GM12878 (cell line): ENCODE measurements around the gene TOMM22. TPM values are rescaled to one million over a fixed set of nuclear protein-coding genes. Genes with fewer than 3 reads are reported as not detected.

Experiments used
- ETV6 ChIP-seq, 2 experiments: fragments of 450-650 bp in 1 of 2; IDR thresholded peaks in 1 of 2; conservative IDR thresholded peaks in 1 of 2; 2 replicates each; pipeline ENCODE4 v1.6.1; 2014; ENCODE audit warnings: antibody characterized with exemption in 1 of 2, borderline replicate concordance in 1 of 2, low read depth in 1 of 2, mild to moderate bottlenecking in 1 of 2, moderate library complexity in 1 of 2
- EZH2 ChIP-seq: IDR thresholded peaks from 2 replicates; pipeline ENCODE4 v1.6.1; 2012; ENCODE audit warnings: low read depth, mild to moderate bottlenecking, control low read depth, inconsistent platforms, low read length, borderline replicate concordance; ENCODE audit not compliant: control insufficient read depth
- GABPA ChIP-seq: IDR thresholded peaks from 2 replicates; pipeline ENCODE4 v1.6.1; 2014; ENCODE audit warnings: antibody characterized with exemption, low read depth, mild to moderate bottlenecking, inconsistent platforms
- GATAD2B ChIP-seq: fragments of 450-650 bp; conservative IDR thresholded peaks from 2 replicates; pipeline ENCODE4 v1.6.1; 2017; ENCODE audit warnings: low read depth, mild to moderate bottlenecking, moderate library complexity
- HDGF ChIP-seq: fragments of 450-650 bp; IDR thresholded peaks from 2 replicates; pipeline ENCODE4 v1.6.1; 2016; ENCODE audit warnings: antibody characterized with exemption
- IRF3 ChIP-seq: fragments of 450-650 bp; IDR thresholded peaks from 2 replicates; pipeline ENCODE4 v1.6.1; 2014; ENCODE audit warnings: mild to moderate bottlenecking
- NFXL1 ChIP-seq: fragments of 450-650 bp; IDR thresholded peaks from 2 replicates; pipeline ENCODE4 v1.6.1; 2017; ENCODE audit warnings: antibody characterized with exemption, mild to moderate bottlenecking, borderline replicate concordance
- NR2F1 ChIP-seq: fragments of 450-650 bp; conservative IDR thresholded peaks from 2 replicates; pipeline ENCODE4 v1.6.1; 2017; ENCODE audit warnings: mild to moderate bottlenecking
- PAX5 ChIP-seq: IDR thresholded peaks from 2 replicates; pipeline ENCODE4 v1.6.1; 2011; ENCODE audit warnings: low read depth, low read length, borderline replicate concordance
- PAX8 ChIP-seq: fragments of 450-650 bp; IDR thresholded peaks from 2 replicates; pipeline ENCODE4 v1.6.1; 2017; ENCODE audit warnings: mild to moderate bottlenecking, moderate library complexity
- RAD51 ChIP-seq: fragments of 450-650 bp; IDR thresholded peaks from 2 replicates; pipeline ENCODE4 v1.6.1; 2016; ENCODE audit warnings: moderate library complexity, mild to moderate bottlenecking, inconsistent platforms
- RUNX3 ChIP-seq: IDR thresholded peaks from 2 replicates; pipeline ENCODE4 v1.6.1; 2012; ENCODE audit warnings: low read length, inconsistent platforms
- SP1 ChIP-seq: IDR thresholded peaks from one replicate; pipeline ENCODE4 v1.6.1; 2011; ENCODE audit warnings: low read depth, low read length
- polyA plus RNA-seq, 11 experiments: library from polyadenylated mRNA; depleted of rRNA in 4 of 11; unstranded in 6 of 11; stranded (reverse) in 5 of 11; fragments of >200 nt; fragmentation: Nextera tagmentation in 4 of 11; fragmentation: Illumina TruSeq in 1 of 11; extraction: Ambion mirVana in 4 of 11; extraction: Trizol in 1 of 11; gene quantifications; 1 replicate in 1 of 11; 2 replicates in 10 of 11; pipeline versions ENCODE4 v1.2.1 to v1.2.3, GENCODE V29; 2011 to 2016; ENCODE audit warnings: inconsistent platforms in 2 of 11, missing spikeins in 2 of 11, low read depth in 1 of 11
- total RNA-seq, 4 experiments: library from RNA; depleted of rRNA in 3 of 4; stranded (reverse); fragments of >200 nt in 3 of 4; fragmentation: Illumina TruSeq in 1 of 4; extraction: Trizol in 1 of 4; gene quantifications; 2 replicates each; pipeline versions ENCODE4 v1.2.1 to v1.2.3, GENCODE V29; 2013 to 2021
- TF ChIP-seq, protein P1 (sequence below): fragments of 450-650 bp; IDR thresholded peaks from 2 replicates; pipeline ENCODE4 v1.6.1; 2017; ENCODE audit warnings: antibody characterized with exemption, mild to moderate bottlenecking, moderate library complexity
- TF ChIP-seq, protein P2 (sequence below): fragments of 450-650 bp; IDR thresholded peaks from 2 replicates; pipeline ENCODE4 v1.6.1; 2017; ENCODE audit warnings: mild to moderate bottlenecking, moderate library complexity
- TF ChIP-seq, protein P3 (sequence below): fragments of 450-650 bp; formaldehyde crosslinking; IDR thresholded peaks from 2 replicates; pipeline ENCODE4 v1.5.0; 2022; ENCODE audit warnings: mild to moderate bottlenecking, missing genetic modification characterization
- TF ChIP-seq, protein P4 (sequence below): IDR thresholded peaks from 2 replicates; pipeline ENCODE4 v1.6.1; 2012; ENCODE audit warnings: low read length, inconsistent platforms

The TOMM22 gene
- total and polyA plus RNA-seq, 10 of the 15 experiments (the other 5 are each of a cell fraction or from before 2014, with no cell fraction given), result 37.6 to 197 (median 94.9) TPM

DNA sequence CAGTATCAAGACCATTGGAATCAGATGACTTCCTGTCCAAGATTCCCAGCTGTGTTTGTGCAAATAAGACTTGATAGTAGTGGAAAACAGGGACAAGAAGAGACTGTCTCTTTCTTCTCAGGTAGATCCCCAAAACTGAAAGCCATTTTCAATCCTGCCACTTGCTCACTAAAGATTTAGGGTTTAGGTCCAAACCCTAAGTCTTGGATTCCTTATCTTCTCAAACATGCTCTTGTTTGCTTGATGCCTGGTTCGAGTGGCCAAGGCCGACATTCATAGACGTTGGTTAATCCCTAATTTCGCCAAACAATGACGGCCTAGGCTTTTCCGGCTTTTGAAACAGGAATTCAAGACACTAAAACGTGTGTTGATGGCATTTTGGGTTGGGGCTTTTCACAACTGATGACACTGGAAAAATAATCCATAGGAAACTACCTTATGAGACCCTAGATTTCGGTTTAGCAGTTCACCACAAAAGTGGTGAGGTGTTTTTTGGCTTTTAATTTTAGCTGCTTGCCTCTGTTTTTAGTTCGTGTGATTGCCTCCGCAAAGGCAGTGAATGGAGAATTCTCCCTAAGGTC, 23.0 kb downstream of the TOMM22 start (continued):
- TF ChIP-seq, protein P1, sequence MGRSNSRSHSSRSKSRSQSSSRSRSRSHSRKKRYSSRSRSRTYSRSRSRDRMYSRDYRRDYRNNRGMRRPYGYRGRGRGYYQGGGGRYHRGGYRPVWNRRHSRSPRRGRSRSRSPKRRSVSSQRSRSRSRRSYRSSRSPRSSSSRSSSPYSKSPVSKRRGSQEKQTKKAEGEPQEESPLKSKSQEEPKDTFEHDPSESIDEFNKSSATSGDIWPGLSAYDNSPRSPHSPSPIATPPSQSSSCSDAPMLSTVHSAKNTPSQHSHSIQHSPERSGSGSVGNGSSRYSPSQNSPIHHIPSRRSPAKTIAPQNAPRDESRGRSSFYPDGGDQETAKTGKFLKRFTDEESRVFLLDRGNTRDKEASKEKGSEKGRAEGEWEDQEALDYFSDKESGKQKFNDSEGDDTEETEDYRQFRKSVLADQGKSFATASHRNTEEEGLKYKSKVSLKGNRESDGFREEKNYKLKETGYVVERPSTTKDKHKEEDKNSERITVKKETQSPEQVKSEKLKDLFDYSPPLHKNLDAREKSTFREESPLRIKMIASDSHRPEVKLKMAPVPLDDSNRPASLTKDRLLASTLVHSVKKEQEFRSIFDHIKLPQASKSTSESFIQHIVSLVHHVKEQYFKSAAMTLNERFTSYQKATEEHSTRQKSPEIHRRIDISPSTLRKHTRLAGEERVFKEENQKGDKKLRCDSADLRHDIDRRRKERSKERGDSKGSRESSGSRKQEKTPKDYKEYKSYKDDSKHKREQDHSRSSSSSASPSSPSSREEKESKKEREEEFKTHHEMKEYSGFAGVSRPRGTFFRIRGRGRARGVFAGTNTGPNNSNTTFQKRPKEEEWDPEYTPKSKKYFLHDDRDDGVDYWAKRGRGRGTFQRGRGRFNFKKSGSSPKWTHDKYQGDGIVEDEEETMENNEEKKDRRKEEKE, result no peak
- TF ChIP-seq SP1 (no peak), NR2F1 (0 out of 2 replicates have a peak, but pooled peaks have one; percentile 41), PAX8 (0 out of 2 replicates have a peak, but pooled peaks have one; percentile 74), IRF3 (no peak), EZH2 (no peak), HDGF (no peak), GATAD2B (0 out of 2 replicates have a peak, but pooled peaks have one; percentile 36), RAD51 (no peak), NFXL1 (no peak), PAX5 (no peak), ETV6 (conservative IDR thresholded peaks at IDR 0.05 in 1 of 2, IDR thresholded peaks at IDR 0.05 in 1 of 2; ENCODE audit: borderline replicate concordance in 1 of 2, low read depth in 1 of 2) (no peak), GABPA (no peak), RUNX3 (peak; percentile 85)
- TF ChIP-seq, protein P2, sequence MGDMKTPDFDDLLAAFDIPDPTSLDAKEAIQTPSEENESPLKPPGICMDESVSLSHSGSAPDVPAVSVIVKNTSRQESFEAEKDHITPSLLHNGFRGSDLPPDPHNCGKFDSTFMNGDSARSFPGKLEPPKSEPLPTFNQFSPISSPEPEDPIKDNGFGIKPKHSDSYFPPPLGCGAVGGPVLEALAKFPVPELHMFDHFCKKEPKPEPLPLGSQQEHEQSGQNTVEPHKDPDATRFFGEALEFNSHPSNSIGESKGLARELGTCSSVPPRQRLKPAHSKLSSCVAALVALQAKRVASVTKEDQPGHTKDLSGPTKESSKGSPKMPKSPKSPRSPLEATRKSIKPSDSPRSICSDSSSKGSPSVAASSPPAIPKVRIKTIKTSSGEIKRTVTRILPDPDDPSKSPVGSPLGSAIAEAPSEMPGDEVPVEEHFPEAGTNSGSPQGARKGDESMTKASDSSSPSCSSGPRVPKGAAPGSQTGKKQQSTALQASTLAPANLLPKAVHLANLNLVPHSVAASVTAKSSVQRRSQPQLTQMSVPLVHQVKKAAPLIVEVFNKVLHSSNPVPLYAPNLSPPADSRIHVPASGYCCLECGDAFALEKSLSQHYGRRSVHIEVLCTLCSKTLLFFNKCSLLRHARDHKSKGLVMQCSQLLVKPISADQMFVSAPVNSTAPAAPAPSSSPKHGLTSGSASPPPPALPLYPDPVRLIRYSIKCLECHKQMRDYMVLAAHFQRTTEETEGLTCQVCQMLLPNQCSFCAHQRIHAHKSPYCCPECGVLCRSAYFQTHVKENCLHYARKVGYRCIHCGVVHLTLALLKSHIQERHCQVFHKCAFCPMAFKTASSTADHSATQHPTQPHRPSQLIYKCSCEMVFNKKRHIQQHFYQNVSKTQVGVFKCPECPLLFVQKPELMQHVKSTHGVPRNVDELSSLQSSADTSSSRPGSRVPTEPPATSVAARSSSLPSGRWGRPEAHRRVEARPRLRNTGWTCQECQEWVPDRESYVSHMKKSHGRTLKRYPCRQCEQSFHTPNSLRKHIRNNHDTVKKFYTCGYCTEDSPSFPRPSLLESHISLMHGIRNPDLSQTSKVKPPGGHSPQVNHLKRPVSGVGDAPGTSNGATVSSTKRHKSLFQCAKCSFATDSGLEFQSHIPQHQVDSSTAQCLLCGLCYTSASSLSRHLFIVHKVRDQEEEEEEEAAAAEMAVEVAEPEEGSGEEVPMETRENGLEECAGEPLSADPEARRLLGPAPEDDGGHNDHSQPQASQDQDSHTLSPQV, result no peak
- TF ChIP-seq, protein P3, sequence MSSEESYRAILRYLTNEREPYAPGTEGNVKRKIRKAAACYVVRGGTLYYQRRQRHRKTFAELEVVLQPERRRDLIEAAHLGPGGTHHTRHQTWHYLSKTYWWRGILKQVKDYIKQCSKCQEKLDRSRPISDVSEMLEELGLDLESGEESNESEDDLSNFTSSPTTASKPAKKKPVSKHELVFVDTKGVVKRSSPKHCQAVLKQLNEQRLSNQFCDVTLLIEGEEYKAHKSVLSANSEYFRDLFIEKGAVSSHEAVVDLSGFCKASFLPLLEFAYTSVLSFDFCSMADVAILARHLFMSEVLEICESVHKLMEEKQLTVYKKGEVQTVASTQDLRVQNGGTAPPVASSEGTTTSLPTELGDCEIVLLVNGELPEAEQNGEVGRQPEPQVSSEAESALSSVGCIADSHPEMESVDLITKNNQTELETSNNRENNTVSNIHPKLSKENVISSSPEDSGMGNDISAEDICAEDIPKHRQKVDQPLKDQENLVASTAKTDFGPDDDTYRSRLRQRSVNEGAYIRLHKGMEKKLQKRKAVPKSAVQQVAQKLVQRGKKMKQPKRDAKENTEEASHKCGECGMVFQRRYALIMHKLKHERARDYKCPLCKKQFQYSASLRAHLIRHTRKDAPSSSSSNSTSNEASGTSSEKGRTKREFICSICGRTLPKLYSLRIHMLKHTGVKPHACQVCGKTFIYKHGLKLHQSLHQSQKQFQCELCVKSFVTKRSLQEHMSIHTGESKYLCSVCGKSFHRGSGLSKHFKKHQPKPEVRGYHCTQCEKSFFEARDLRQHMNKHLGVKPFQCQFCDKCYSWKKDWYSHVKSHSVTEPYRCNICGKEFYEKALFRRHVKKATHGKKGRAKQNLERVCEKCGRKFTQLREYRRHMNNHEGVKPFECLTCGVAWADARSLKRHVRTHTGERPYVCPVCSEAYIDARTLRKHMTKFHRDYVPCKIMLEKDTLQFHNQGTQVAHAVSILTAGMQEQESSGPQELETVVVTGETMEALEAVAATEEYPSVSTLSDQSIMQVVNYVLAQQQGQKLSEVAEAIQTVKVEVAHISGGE (CRISPR knock-in tag), result no peak
- TF ChIP-seq, protein P4, sequence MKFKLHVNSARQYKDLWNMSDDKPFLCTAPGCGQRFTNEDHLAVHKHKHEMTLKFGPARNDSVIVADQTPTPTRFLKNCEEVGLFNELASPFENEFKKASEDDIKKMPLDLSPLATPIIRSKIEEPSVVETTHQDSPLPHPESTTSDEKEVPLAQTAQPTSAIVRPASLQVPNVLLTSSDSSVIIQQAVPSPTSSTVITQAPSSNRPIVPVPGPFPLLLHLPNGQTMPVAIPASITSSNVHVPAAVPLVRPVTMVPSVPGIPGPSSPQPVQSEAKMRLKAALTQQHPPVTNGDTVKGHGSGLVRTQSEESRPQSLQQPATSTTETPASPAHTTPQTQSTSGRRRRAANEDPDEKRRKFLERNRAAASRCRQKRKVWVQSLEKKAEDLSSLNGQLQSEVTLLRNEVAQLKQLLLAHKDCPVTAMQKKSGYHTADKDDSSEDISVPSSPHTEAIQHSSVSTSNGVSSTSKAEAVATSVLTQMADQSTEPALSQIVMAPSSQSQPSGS, result peak; percentile 23; the same call in 1 of the 2 replicates
